Frontal cortex (tissue), 4 donors: ENCODE measurements around the gene GPR26. TPM values are rescaled to one million over a fixed set of nuclear protein-coding genes. Genes with fewer than 3 reads are reported as not detected.

Source experiments
- DNase-seq, 2 donors: peaks; one replicate each; pipeline ENCODE4 v3.0.0; 2012; ENCODE audit warnings: low spot score in 2 of 2
- FAIRE-seq: peaks from 2 replicates; lab custom pipeline; 2012; peaks lifted over from hg19 to GRCh38; lab: Jason Lieb, UNC
- total RNA-seq: library from RNA; depleted of rRNA; stranded (reverse); fragments of >200 nt; gene quantifications from one replicate; pipeline ENCODE4 v1.2.3, GENCODE V29; 2014
- donor health status: control.
- donor health status: control.
- donor health status: control.

The GPR26 gene, protein sequence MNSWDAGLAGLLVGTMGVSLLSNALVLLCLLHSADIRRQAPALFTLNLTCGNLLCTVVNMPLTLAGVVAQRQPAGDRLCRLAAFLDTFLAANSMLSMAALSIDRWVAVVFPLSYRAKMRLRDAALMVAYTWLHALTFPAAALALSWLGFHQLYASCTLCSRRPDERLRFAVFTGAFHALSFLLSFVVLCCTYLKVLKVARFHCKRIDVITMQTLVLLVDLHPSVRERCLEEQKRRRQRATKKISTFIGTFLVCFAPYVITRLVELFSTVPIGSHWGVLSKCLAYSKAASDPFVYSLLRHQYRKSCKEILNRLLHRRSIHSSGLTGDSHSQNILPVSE
- total RNA-seq, result 5.3 TPM

DNA sequence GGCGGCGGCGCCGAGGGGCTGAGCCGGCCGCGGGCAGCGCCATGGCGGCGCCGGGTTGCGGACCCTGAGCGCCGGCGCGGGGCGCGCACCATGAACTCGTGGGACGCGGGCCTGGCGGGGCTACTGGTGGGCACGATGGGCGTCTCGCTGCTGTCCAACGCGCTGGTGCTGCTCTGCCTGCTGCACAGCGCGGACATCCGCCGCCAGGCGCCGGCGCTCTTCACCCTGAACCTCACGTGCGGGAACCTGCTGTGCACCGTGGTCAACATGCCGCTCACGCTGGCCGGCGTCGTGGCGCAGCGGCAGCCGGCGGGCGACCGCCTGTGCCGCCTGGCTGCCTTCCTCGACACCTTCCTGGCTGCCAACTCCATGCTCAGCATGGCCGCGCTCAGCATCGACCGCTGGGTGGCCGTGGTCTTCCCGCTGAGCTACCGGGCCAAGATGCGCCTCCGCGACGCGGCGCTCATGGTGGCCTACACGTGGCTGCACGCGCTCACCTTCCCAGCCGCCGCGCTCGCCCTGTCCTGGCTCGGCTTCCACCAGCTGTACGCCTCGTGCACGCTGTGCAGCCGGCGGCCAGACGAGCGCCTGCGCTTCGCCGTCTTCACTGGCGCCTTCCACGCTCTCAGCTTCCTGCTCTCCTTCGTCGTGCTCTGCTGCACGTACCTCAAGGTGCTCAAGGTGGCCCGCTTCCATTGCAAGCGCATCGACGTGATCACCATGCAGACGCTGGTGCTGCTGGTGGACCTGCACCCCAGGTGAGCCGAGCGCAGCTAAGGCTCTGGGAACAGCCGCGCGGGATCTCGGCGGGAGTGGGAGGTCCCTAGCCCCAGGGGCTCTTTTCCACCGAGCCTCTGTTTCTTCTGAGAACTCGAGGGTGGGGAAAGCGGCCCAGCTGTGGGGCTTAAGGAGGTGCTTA, at the start of gene GPR26:
GPR26 (plus strand) TSS at position 38 of the 919 bp plus-strand sequence; CDS start at position 91, 53 bp downstream.
- no peak for DNase-seq
- FAIRE-seq, result no peak

DNA sequence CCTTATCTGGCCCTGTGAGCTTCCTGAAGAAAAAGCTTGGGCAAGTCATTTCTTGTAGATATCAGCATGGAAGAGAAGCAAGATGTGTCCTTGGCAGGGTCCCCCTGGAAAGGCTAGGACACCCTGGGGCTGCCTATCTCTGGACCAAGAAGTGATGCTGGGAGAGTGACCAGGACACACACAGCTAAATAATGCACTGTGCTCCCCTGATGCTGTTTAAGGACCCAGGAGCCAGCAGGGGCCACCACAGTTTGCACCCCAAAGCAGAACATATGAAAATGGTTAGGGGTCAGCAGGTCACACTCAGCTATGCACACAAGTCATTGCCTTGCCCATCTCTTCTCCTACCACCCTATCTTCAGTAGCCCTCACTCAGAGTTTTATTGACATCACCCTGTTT, 47.9 kb upstream of the GPR26 start:
- no peak for FAIRE-seq
- no peak for DNase-seq

DNA sequence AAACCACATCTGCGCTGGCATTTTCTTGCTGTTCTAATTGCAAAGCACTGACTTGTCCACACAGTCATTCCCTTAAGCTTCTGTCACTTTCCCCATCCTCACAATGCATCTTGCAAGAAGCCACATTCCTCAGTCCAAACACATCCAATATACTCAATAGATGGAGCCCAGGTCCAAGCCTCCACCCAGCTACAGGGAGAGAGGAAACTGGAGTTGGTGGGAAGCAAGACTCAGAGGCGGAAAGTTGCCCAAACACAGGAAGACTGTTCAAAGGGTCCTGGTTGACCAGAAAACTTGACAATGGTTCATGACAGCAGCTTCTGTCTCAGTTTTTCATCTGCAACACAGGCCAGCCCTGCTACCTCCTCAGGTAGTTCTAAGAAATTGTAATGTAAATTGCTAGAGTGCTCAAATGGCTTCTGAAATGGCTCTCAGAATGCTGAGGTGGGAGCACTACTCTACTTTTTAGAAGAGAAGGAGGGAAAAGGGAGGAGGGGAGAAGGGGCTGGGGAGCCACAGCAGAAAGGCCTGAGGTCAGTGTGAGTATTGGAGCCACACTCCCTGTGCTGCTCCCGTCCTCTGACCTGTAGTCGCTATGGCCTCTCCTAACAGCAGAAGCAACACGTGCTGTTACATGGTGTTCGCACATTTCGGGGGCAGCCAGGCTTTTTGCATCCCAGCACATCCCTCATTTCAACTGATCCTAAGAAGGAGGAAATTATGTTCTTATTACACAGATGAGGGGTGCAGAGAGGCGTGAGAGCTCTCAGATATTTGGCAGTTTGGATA, 46.9 kb upstream of the GPR26 start:
- no peak for DNase-seq
- no peak for FAIRE-seq

DNA sequence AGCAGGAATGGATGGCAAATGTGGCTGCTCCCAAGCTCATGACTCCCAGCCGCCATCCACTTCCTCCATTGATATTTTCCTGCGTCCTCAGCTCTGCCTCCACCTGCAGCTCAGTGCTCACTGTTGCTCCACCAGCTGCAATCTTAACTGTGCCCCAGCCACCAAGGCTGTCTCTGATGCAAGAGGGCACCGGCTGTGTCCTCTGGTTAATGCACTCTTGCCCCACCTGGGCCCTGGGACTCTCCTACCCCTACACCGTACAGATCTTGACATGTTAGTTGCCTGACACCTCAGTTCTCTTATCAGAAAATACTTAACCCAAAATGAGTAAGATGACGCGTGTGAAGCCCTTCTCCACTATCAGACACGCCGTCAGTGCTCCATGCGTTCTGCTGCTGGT, 45.5 kb upstream of the GPR26 start:
- FAIRE-seq, result no peak
- no peak for DNase-seq

DNA sequence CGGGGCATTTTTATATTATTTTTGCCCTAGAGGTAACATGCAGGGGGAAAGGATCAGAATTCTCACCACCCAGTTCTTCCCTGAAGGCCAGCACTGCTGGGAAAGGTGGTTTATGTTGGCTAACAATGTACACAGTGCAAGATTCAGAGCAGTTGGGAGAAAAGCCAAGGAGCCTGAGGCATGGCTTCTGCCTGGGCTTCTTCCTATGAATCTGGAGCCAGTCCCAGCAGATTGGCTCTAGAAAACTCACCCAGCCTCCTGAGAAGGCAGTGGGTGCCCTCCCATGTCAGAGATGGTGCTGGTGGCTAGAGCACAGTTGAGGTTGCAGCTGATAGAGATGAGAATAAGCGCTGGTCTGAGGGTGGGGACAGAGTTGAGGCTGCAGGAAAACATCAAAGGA, 44.7 kb upstream of the GPR26 start:
- DNase-seq, result no peak
- FAIRE-seq, result no peak

DNA sequence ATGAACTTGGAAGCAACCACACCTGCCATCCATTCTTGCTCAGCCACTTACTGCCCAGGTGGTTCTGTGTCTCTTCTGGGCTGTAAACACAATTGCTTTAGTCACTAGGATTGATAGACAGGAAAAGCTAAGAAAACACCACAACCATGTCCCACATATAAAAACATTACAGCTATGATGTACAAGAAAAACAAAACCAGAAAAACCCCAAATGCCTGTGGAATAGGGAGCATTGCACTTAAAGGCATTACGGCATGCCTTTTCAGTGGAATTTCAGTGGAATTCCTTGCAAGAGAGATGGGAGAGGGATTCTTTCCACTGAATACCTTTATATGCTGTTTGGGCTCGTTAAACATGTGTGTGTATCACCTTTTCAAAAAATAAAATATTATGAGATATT, 44.2 kb upstream of the GPR26 start:
- DNase-seq (no peak), FAIRE-seq (no peak)

DNA sequence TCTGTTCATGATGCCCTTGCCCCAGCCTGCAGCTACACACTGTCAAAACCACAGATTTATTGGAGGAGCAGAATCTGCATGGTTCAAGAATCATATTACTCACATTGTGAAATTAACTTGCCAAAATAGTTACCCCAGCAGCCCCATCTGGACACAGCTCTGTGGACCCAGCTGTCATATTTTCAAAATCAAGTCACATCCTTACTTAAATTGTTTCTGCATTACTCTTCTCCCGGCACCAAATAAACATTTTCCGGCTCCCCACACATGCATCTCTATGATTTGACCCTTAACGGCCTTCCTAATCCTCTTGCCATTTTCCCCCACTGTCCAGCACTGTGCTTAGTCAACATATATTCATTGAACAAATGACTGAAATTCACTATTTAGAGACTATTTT, 43.8 kb upstream of the GPR26 start:
- FAIRE-seq (no peak), DNase-seq (no peak)

DNA sequence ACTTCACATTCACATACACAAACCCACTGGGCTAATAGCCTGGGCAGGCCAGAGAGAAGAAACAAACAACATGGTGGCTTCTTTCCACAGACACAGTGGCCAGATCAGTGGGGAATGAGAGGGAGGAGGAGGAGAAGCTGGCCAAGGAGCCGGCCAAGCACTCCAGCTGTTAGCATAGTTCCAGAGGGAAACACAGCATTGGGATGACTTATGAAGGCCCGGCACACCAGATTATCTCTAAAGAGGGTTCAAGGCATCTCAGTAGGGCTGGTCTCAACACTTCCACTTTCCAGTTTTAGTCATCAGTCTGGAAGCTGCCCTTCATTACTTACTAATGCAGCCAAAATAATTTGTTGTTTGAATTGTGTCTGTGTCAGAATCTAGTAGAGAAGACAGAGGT, 42.1 kb upstream of the GPR26 start:
- DNase-seq (no peak), FAIRE-seq (no peak)

DNA sequence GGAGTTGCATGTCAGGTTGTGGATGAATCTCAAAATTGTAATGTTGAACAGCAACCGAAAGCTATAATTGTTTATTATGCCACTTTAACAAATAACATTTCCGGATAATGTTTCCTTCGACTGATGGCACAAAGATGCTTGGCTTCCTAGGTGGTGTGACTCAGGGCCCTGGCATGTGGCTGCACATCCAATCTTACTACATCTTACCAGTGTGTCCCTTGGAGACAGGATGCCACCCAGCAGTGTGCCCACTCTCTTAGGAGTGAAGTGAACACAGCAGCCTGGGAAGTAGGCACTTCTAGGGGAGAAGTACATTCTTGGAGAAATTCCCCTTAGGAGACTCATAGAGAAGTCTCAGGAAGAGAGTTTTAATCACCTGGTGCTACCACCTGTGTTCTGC, 33.0 kb upstream of the GPR26 start:
- DNase-seq, result no peak
- no peak for FAIRE-seq

DNA sequence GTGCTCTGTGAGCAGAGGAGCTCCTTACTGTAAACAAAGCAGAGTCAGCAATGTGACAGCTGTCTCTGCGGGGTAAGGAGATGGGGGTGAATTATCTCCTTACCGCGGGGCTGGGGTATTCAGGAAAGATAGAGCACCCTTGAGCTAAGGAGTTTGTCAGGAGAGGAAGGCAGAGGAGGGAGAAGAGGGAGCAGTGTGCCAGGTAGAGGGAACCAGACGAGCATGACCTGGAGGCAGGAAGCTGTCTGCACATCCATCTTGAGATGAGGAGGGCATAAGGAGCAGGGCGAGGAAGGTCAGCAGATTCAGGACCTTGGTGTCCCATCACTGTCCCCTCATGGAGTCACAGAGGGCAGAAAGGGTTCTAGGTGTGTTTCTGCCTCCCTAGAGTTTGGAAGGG, 32.5 kb upstream of the GPR26 start:
- DNase-seq, result no peak
- no peak for FAIRE-seq

DNA sequence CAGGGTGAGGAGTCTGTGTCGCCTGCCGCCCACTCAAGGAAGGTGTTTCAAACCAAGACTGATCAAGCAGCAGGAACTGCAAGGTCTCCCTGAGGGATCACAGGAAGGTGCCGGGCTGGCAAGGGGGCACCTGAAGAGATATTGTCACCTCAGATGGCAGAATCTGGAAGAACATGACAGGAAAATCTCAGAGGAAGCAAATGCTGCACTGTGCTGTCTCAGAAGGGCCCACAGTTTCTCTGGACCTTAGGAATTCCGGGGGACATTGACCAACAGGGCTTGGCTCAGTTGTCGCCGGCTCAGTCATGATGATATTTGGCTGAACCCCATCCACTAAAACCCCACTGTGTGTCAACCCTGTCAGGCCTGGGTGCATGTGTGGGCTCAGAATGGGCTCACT, 31.9 kb upstream of the GPR26 start:
- DNase-seq (no peak), FAIRE-seq (no peak)

DNA sequence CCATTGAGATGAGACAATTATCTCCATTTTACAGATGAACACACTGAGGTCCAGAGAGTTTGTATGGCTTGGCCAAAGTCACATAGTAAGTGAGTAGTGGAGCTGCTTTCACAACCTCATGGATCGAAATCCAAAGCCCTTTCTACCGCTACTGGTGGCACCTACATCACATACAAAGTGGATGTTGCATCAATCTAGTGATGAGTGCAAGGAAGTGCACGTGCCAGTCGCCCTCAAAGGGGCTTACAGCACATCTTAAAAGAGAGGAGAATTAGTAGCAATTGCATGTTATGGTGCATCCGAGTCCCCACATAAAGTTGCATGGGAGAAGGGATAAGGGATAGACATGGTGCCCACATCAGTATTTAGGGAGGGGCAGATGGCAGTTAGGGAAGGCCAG, 31.0 kb upstream of the GPR26 start:
- FAIRE-seq (no peak), DNase-seq (no peak)

DNA sequence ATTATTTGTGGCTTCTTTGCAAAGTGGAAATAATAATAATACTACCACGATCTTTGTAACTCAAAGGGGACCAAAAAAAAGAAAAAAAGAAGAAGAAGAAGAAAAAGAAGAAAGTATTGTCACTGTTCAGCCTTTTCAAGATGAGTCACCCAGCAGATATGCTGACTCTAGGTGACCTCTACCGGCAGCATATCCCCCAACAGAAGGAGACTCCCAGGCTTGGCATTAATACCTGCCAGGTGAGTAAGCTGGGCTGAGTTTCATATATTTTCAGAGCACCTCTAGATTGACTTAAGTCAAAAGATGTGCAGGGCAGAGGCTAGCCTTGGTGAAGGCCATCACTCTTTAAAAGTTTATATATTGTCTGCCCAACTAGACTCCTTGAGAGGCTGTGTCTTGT, 30.4 kb upstream of the GPR26 start:
- FAIRE-seq, result no peak

DNA sequence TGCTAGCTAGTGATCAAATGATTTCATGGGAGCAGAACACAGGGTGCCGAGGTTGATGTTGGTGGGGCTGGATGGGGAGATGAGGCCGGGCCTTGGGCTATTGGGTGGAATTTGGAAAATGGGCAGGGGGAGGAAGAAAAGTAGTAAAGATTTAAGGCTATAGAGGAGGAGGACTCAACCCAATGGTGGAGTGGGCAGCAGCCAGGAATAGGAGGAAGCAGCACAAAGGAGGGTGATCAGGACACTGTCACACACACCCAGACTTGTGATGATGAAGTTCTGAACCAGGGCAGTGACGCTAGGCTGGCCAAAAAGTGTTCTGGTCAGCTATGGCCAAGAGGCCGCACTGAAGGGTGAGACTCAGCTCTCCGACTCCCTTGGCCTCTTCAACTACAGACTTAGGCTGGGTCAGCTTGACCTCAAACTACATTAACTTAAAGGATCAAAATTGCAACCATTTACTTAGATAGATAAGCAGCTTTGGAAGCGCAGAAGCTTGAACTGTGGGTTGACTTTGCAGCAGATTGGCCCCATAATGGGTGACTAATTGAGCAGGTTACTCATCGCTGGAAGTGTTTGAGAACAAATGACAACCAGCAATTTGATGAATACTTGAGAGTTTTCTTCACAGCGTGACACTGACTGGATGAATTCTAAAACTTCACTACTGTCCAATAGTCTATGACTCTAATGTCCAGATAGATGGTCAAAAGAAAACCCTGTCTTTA, 29.4 kb upstream of the GPR26 start:
- DNase-seq, result no peak
- FAIRE-seq, result no peak

More for the DNA sequence above, 30.4 kb upstream of the GPR26 start:
- DNase-seq, result no peak

DNA sequence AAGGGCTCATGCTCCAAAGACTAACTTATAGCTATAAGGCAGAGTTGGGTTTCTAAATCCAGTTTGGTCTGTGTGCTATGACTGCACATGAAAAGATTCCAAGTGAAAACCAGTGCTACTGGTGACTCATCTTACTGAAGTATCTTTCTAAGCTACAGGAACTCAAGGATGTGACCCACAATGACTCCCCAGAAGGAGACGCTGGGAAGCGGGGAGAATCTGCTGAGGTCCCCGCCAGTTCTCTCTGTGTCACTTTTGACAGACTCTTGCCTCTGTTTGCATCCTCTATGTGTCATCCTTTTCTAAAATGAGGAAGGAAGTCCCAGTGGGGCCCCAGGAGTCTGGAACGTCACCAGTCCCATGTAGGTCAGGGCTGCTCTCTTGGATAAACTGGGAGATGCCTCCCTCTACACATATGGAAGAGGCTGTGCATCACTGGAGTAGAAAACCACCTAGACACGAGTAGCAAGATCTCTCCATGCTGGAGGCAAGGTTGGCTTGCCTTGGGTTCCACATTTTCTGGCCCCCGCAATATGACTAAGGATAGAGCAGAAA, 28.8 kb upstream of the GPR26 start:
- DNase-seq (no peak), FAIRE-seq (no peak)

DNA sequence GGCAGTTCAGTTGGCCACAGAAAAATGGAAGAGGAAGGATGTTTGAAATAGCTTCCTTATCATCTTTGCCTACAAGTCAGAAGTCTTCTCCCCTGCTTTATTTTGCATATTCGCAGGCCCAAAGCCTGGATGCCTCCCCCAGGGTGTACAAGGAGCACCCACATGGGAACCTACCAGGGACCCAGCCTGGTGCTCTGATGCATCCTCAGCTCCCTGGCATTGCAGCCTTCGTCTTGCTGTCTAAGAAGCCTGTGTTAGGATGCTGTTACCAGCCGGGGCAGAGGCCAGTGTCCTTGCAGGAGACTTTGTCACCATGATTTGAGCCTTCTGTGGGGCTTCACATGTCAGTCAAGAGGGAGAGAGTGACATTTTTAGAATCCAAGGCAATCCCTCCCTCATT, 27.0 kb upstream of the GPR26 start:
- FAIRE-seq, result no peak
- no peak for DNase-seq

DNA sequence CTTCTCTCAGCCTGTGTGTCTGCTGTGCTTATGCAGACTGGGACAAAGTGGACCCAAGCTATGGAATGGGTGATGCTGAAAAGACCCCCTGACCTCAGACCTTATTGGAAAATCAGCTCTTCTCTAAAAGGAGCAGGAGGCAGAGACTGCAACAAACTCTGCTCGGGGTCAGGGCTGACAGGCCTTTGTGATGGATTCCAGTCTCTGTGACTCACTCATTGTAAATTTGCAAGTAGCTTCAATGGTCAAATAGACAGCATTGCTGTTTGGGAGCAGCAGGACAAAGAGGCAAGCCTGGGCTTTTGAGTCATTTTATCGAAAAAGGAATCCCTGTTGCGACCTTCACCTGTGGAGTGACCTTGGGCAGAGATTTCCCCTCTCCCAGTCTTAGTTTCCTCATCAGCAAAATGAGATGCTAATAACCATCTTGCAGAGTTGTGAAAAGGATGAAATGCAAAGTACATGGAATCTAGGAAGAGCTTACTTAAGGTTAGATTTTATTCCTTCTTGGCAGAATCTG, 26.1 kb upstream of the GPR26 start:
- no peak for DNase-seq
- no peak for FAIRE-seq

DNA sequence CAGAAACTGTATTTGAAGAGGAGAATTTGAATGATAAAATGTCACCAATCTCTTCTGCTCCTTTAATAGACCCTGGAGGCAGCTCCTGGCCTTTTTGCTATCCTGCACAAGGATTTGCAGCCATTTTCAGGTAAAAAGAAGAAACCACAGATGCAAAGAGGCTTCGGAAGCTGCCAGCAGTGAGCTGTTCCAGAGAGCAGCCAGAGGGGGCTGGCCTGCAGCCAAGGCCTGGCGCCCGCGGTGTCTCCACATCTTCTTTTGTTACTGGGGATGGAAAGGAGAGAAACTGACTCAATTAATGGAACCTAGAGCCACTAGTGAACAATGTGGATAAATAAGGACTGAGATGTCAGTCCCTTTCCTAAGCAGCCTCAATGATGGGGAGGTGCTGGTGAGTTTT, 23.9 kb upstream of the GPR26 start:
- FAIRE-seq, result no peak
- no peak for DNase-seq

DNA sequence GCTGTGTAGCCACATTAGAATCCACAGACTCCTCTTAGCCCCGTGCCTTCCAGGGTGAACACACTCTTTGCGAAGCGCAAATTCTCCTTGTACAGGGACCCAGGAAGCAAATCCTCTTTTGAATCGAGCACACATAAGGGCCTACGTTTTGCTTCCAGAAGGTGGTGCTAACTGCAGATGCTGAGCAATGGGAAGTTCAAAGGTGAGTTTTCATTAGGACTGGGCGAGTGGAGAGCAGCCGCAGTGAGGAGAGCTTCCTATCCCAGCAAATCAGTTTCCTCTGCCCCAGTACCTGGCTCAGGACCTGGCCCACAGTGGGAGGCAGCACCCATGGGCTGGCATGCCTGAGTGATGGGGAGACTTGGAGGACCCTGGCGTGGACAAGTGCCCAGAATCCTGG, 23.5 kb upstream of the GPR26 start:
- DNase-seq (no peak), FAIRE-seq (no peak)
